ENCODE data around the gene SLC25A38. TPM values are rescaled to one million over a fixed set of nuclear protein-coding genes. Genes with fewer than 3 reads are reported as not detected.
"Not testable (repeated sequence)": the region's sequence is repeated elsewhere in the genome, so short reads cannot be mapped to it uniquely, and the experiment has no call there.

The SLC25A38 gene
- polyA plus RNA-seq, 1 donor (not counting 4 experiments of a cell fraction or from before 2014, with no cell fraction given): 40.2 TPM

DNA sequence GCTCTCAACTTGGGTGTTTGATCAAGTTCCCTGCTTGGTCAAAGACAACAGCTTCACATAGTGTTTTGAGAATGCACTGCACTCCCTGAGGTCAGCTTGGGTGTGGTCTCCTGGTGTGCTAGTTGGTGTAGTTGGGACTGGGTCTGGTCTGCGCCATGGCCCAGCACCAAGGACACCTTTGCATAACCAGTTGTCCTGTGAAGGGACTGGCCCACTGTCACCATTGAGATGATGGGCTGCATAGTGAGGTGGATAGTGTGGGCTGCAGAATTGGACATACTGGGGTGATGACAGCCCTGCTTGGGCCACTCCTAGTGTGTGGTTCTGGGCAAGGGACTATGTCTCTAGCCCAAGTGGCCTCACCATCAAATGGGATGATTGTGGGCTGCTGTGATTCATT lies 32.8 kb downstream of the SLC25A38 start:
- Histone ChIP-seq H3K9ac (ENCODE audit: control insufficient read depth, extremely low read depth, insufficient read depth, low read length) (no peak overlapping the region), H3K9me1 (ENCODE audit: control insufficient read depth, extremely low read depth, insufficient read depth, low read length) (no peaks in the 10 kb centered on the region), H3K36me3 (ENCODE audit: control insufficient read depth in 2 of 2, extremely low read depth in 1 of 2, insufficient read depth in 2 of 2, low read length in 2 of 2) (peaks cover 13 to 29% of the 10 kb centered on the region in 2 experiments), H3K4me1 (ENCODE audit: control insufficient read depth, extremely low read depth, insufficient read depth, low read length) (peaks cover 2% of the 10 kb centered on the region), H4K20me1 (ENCODE audit: control insufficient read depth, extremely low read depth, insufficient read depth, low read length) (peaks cover 20% of the 10 kb centered on the region), H3K4me2 (ENCODE audit: control insufficient read depth, extremely low read depth, insufficient read depth, low read depth, low read length) (no peak overlapping the region), H2AFZ (ENCODE audit: control insufficient read depth, low read length) (no peak overlapping the region), H3K27me3 (ENCODE audit: control insufficient read depth, extremely low read depth, insufficient read depth, low read length) (no peaks in the 10 kb centered on the region), H3K9me3 (ENCODE audit: control insufficient read depth, low read depth, low read length) (no peaks in the 10 kb centered on the region), H3K27ac (ENCODE audit: control insufficient read depth, insufficient read depth, low read length) (no peak overlapping the region), H3K79me2 (ENCODE audit: control insufficient read depth, insufficient read depth, low read length) (peaks cover under 1% of the 10 kb centered on the region), H3K4me3 (ENCODE audit: control insufficient read depth in 2 of 3, extremely low read depth in 1 of 3, insufficient read depth in 2 of 3, low read depth in 1 of 3, low read length in 3 of 3) (no peak overlapping the region)
- DNase-seq (ENCODE audit: low read depth, low spot score): no peak
- no peak for FAIRE-seq
- dilution Hi-C loops (cut with MboI; ENCODE audit: extremely low pct_ligation_motif_present, low sequenced_read_pairs): no loop called here
- no peak for TF ChIP-seq EZH2 (IDR thresholded peaks at IDR 0.05; ENCODE audit: low read length)
- TF ChIP-seq, protein P1, sequence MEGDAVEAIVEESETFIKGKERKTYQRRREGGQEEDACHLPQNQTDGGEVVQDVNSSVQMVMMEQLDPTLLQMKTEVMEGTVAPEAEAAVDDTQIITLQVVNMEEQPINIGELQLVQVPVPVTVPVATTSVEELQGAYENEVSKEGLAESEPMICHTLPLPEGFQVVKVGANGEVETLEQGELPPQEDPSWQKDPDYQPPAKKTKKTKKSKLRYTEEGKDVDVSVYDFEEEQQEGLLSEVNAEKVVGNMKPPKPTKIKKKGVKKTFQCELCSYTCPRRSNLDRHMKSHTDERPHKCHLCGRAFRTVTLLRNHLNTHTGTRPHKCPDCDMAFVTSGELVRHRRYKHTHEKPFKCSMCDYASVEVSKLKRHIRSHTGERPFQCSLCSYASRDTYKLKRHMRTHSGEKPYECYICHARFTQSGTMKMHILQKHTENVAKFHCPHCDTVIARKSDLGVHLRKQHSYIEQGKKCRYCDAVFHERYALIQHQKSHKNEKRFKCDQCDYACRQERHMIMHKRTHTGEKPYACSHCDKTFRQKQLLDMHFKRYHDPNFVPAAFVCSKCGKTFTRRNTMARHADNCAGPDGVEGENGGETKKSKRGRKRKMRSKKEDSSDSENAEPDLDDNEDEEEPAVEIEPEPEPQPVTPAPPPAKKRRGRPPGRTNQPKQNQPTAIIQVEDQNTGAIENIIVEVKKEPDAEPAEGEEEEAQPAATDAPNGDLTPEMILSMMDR (optimal IDR thresholded peaks at IDR 0.05 in 1 of 3, IDR thresholded peaks at IDR 0.05 in 1 of 3, conservative IDR thresholded peaks at IDR 0.05 in 1 of 3; ENCODE audit: extremely low read depth in 1 of 3, insufficient read depth in 2 of 3, low read length in 3 of 3): no peak

DNA sequence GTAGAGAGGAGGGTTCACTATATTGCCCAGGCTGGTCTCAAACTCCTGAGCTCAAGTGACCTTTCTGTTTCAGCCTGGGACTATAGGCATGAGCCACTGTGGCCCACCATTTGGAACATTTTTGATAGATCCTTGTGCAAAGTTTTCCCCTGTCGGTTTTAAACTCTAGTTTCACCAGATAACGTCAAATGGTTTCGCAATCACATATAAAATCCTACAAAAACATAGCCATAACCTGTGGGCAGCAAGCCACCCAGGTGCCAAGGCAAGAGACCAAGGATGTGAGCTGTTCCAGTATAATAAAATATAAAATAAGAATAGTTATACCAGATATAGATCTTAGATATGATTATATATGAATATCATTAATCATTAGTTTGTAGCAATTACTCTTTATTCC lies 33.8 kb downstream of the SLC25A38 start:
- dilution Hi-C loops (cut with MboI; ENCODE audit: extremely low pct_ligation_motif_present, low sequenced_read_pairs); H3K9me1 ChIP-seq (ENCODE audit: control insufficient read depth, extremely low read depth, insufficient read depth, low read length); H3K27me3 ChIP-seq (ENCODE audit: control insufficient read depth, extremely low read depth, insufficient read depth, low read length); H3K4me3 ChIP-seq (ENCODE audit: control insufficient read depth in 2 of 3, extremely low read depth in 1 of 3, insufficient read depth in 2 of 3, low read depth in 1 of 3, low read length in 3 of 3); H3K9me3 ChIP-seq (ENCODE audit: control insufficient read depth, low read depth, low read length); H3K27ac ChIP-seq (ENCODE audit: control insufficient read depth, insufficient read depth, low read length); H3K9ac ChIP-seq (ENCODE audit: control insufficient read depth, extremely low read depth, insufficient read depth, low read length); H3K4me1 ChIP-seq (ENCODE audit: control insufficient read depth, extremely low read depth, insufficient read depth, low read length); H3K4me2 ChIP-seq (ENCODE audit: control insufficient read depth, extremely low read depth, insufficient read depth, low read depth, low read length); FAIRE-seq; H3K79me2 ChIP-seq (ENCODE audit: control insufficient read depth, insufficient read depth, low read length); DNase-seq (ENCODE audit: low read depth, low spot score); H2AFZ ChIP-seq (ENCODE audit: control insufficient read depth, low read length): not testable (repeated sequence)
- H3K36me3 ChIP-seq (ENCODE audit: control insufficient read depth in 2 of 2, extremely low read depth in 1 of 2, insufficient read depth in 2 of 2, low read length in 2 of 2): peaks cover 6 to 20% of the 10 kb centered on the region in 2 experiments
- peaks cover 14% of the 10 kb centered on the region for H4K20me1 ChIP-seq (ENCODE audit: control insufficient read depth, extremely low read depth, insufficient read depth, low read length)

DNA sequence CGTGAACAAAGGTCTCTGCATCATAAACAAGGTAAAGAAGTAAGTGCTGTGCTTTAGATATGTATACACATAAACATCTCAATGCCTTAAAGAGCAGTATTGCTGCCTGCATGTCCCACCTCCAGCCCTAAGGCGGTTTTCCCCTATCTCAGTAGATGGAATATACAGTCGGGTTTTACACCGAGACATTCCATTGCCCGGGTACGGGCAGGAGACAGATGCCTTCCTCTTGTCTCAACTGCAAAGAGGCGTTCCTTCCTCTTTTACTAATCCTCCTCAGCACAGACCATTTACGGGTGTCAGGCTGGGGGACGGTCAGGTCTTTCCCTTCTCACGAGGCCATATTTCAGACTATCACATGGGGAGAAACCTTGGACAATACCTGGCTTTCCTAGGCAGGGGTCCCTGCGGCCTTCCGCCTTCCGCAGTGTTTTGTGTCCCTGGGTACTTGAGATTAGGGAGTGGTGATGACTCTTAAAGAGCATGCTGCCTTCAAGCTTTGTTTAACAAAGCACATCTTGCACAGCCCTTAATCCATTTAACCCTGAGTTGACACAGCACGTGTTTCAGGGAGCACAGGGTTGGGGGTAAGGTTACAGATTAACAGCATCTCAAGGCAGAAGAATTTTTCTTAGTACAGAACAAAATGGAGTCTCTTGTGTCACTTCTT lies 35.5 kb downstream of the SLC25A38 start:
- H3K4me2 ChIP-seq (ENCODE audit: control insufficient read depth, extremely low read depth, insufficient read depth, low read depth, low read length); H3K9me1 ChIP-seq (ENCODE audit: control insufficient read depth, extremely low read depth, insufficient read depth, low read length); FAIRE-seq; H3K27me3 ChIP-seq (ENCODE audit: control insufficient read depth, extremely low read depth, insufficient read depth, low read length); H3K27ac ChIP-seq (ENCODE audit: control insufficient read depth, insufficient read depth, low read length); DNase-seq (ENCODE audit: low read depth, low spot score); H3K9me3 ChIP-seq (ENCODE audit: control insufficient read depth, low read depth, low read length); H3K9ac ChIP-seq (ENCODE audit: control insufficient read depth, extremely low read depth, insufficient read depth, low read length); H3K4me1 ChIP-seq (ENCODE audit: control insufficient read depth, extremely low read depth, insufficient read depth, low read length); H3K4me3 ChIP-seq (ENCODE audit: control insufficient read depth in 2 of 3, extremely low read depth in 1 of 3, insufficient read depth in 2 of 3, low read depth in 1 of 3, low read length in 3 of 3); H2AFZ ChIP-seq (ENCODE audit: control insufficient read depth, low read length); H3K79me2 ChIP-seq (ENCODE audit: control insufficient read depth, insufficient read depth, low read length); H4K20me1 ChIP-seq (ENCODE audit: control insufficient read depth, extremely low read depth, insufficient read depth, low read length); H3K36me3 ChIP-seq (ENCODE audit: control insufficient read depth in 2 of 2, extremely low read depth in 1 of 2, insufficient read depth in 2 of 2, low read length in 2 of 2); dilution Hi-C loops (cut with MboI; ENCODE audit: extremely low pct_ligation_motif_present, low sequenced_read_pairs): not testable (repeated sequence)
